22Rv1 (cell line): ENCODE results near the gene MMAB.

Source experiments
- ZFX ChIP-seq: fragments of 450-650 bp; IDR thresholded peaks from 2 replicates; pipeline ENCODE4 v1.6.1; 2017; ENCODE audit warnings: antibody characterized with exemption, borderline replicate concordance
- TF ChIP-seq, protein P1 (sequence below): fragments of 450-650 bp; IDR thresholded peaks from 2 replicates; pipeline ENCODE4 v1.5.1; 2017; ENCODE audit warnings: mild to moderate bottlenecking

- TF ChIP-seq, protein P1, sequence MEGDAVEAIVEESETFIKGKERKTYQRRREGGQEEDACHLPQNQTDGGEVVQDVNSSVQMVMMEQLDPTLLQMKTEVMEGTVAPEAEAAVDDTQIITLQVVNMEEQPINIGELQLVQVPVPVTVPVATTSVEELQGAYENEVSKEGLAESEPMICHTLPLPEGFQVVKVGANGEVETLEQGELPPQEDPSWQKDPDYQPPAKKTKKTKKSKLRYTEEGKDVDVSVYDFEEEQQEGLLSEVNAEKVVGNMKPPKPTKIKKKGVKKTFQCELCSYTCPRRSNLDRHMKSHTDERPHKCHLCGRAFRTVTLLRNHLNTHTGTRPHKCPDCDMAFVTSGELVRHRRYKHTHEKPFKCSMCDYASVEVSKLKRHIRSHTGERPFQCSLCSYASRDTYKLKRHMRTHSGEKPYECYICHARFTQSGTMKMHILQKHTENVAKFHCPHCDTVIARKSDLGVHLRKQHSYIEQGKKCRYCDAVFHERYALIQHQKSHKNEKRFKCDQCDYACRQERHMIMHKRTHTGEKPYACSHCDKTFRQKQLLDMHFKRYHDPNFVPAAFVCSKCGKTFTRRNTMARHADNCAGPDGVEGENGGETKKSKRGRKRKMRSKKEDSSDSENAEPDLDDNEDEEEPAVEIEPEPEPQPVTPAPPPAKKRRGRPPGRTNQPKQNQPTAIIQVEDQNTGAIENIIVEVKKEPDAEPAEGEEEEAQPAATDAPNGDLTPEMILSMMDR: no peak
- no peak for TF ChIP-seq ZFX
Observed at GRCh38 chr12:109590566-109590965, 17.3 kb upstream of the MMAB start.
